ENCODE measurements around the gene TFEB.

TFEB gene

GRCh38 chr6:41728073-41728936, 7.1 kb downstream of the TFEB start:
- DNase-seq (ENCODE audit: low read depth, low spot score) = no peak
- in situ Hi-C loops (cut with HindIII; ENCODE audit: low sequenced_read_pairs) = no loop called here
- TF ChIP-seq CTCF (IDR thresholded peaks at IDR 0.05; ENCODE audit: low read depth, low read length) = no peak
- no peak overlapping the region for H3K4me3 ChIP-seq (ENCODE audit: low read depth, low read length)

- H3K4me3 ChIP-seq (ENCODE audit: low read depth, low read length) = no peak overlapping the region
- no peak for DNase-seq (ENCODE audit: low read depth, low spot score)
- in situ Hi-C loops (cut with HindIII; ENCODE audit: low sequenced_read_pairs) = no loop called here
- TF ChIP-seq CTCF (IDR thresholded peaks at IDR 0.05; ENCODE audit: low read depth, low read length) = no peak
Observed at GRCh38 chr6:41727705-41728072, 7.7 kb downstream of the TFEB start.

GRCh38 chr6:41726876-41727275, 8.5 kb downstream of the TFEB start:
- in situ Hi-C loops (cut with HindIII; ENCODE audit: low sequenced_read_pairs) = no loop called here
- no peak for DNase-seq (ENCODE audit: low read depth, low spot score)
- no peak overlapping the region for H3K4me3 ChIP-seq (ENCODE audit: low read depth, low read length)
- TF ChIP-seq CTCF (IDR thresholded peaks at IDR 0.05; ENCODE audit: low read depth, low read length) = no peak

- DNase-seq (ENCODE audit: low read depth, low spot score) = no peak
- in situ Hi-C loops (cut with HindIII; ENCODE audit: low sequenced_read_pairs) = no loop called here
- no peak overlapping the region for H3K4me3 ChIP-seq (ENCODE audit: low read depth, low read length)
- no peak for TF ChIP-seq CTCF (IDR thresholded peaks at IDR 0.05; ENCODE audit: low read depth, low read length)
Observed at GRCh38 chr6:41724586-41725501, 10.6 kb downstream of the TFEB start.

GRCh38 chr6:41724228-41724580, 11.2 kb downstream of the TFEB start:
- in situ Hi-C loops (cut with HindIII; ENCODE audit: low sequenced_read_pairs) = no loop called here
- no peak overlapping the region for H3K4me3 ChIP-seq (ENCODE audit: low read depth, low read length)
- no peak for TF ChIP-seq CTCF (IDR thresholded peaks at IDR 0.05; ENCODE audit: low read depth, low read length)
- no peak for DNase-seq (ENCODE audit: low read depth, low spot score)

GRCh38 chr6:41723530-41724227, 11.7 kb downstream of the TFEB start:
- TF ChIP-seq CTCF (IDR thresholded peaks at IDR 0.05; ENCODE audit: low read depth, low read length) = no peak
- no peak overlapping the region for H3K4me3 ChIP-seq (ENCODE audit: low read depth, low read length)
- in situ Hi-C loops (cut with HindIII; ENCODE audit: low sequenced_read_pairs) = no loop called here
- DNase-seq (ENCODE audit: low read depth, low spot score) = peak; percentile 79

Data from astrocyte of the spinal cord (primary cell).